Ovary (tissue), 3 donors: ENCODE results near the gene CCNDBP1.

Experiments used
- CTCF ChIP-seq, 3 donors: fragments of 450-650 bp in 2 of 3; fragments of 200-600 bp in 1 of 3; IDR thresholded peaks; one replicate each; pipeline versions ENCODE4 v1.5.1 to v1.8.0; 2016 to 2022; ENCODE audit warnings: antibody characterized with exemption in 3 of 3, mild to moderate bottlenecking in 1 of 3
- POLR2A ChIP-seq: fragments of 450-650 bp; IDR thresholded peaks from one replicate; pipeline ENCODE4 v1.6.1; 2017; ENCODE audit warnings: antibody characterized with exemption, mild to moderate bottlenecking, moderate library complexity
- donor health status: DM: no; HTN: no; CAD: no.

- TF ChIP-seq CTCF (IDR thresholded peaks at IDR 0.05) (no peak), POLR2A (no peak)
Measured at GRCh38 chr15:43215961-43216360, 30.8 kb downstream of the CCNDBP1 start.
